SK-N-MC (cell line): ENCODE data around the gene OOEP.

ENCODE experiments used
- EZH2 ChIP-seq: fragments of 200-600 bp; sonication (generic); IDR thresholded peaks from one replicate; pipeline ENCODE4 v1.6.1; 2017; ENCODE audit warnings: antibody characterized with exemption
- POLR2AphosphoS5 ChIP-seq: IDR thresholded peaks from 2 replicates; pipeline ENCODE4 v1.6.1; 2012; ENCODE audit warnings: mild to moderate bottlenecking, low read depth, low read length, borderline replicate concordance

DNA sequence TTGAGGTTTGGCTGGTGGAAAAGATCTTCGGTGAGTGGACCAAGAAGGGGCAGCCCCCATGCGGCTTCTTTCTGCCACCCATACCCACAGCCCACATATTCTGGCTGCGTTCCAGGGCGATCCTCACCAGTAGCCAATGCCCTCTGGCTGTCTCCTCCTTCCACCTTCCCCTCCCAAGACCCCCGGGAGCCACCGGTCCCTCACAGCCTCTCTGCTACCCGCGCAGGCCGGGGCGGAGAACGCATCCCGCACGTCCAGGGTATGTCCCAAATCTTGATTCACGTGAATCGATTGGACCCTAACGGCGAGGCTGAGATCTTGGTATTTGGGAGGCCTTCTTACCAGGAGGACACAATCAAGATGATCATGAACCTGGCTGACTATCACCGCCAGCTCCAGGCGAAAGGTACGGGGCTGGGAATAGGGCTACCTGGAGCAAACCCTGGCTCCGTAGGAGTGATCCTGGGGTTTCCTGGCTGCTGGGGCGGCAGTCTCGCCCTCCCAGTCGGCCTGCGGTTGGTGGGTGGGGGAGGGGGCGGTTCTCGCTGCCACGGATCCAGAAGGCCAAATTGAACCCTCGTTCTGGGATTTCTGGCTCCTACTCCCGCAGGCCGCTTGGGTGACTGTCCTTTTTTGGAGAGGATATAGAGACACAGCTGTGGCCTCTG lies 6.7 kb downstream of the OOEP start:
- TF ChIP-seq EZH2 (no peak), POLR2AphosphoS5 (no peak)
